Measurements from ENCODE around the gene SRRM1.

SRRM1 gene

GRCh38 chr1:24656046-24656445 is 12.9 kb downstream of the SRRM1 start:
- Histone ChIP-seq H3K27me3 (no peaks in the 10 kb centered on the region), H3K9me3 (no peaks in the 10 kb centered on the region), H3K4me3 (ENCODE audit: low read depth in 1 of 2, low read length in 1 of 2) (no peak overlapping the region), H3K36me3 (peaks cover 100% of the 10 kb centered on the region), H3K4me1 (ENCODE audit: control insufficient read depth in 1 of 2, insufficient read depth in 1 of 2, low read depth in 1 of 2, low read length in 1 of 2) (no peaks in the 10 kb centered on the region), H3K27ac (no peak overlapping the region)
- TF ChIP-seq, protein P1, sequence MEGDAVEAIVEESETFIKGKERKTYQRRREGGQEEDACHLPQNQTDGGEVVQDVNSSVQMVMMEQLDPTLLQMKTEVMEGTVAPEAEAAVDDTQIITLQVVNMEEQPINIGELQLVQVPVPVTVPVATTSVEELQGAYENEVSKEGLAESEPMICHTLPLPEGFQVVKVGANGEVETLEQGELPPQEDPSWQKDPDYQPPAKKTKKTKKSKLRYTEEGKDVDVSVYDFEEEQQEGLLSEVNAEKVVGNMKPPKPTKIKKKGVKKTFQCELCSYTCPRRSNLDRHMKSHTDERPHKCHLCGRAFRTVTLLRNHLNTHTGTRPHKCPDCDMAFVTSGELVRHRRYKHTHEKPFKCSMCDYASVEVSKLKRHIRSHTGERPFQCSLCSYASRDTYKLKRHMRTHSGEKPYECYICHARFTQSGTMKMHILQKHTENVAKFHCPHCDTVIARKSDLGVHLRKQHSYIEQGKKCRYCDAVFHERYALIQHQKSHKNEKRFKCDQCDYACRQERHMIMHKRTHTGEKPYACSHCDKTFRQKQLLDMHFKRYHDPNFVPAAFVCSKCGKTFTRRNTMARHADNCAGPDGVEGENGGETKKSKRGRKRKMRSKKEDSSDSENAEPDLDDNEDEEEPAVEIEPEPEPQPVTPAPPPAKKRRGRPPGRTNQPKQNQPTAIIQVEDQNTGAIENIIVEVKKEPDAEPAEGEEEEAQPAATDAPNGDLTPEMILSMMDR (IDR thresholded peaks at IDR 0.05): no peak

GRCh38 chr1:24657781-24658180 is 14.7 kb downstream of the SRRM1 start:
- Histone ChIP-seq H3K36me3 (peaks cover 100% of the 10 kb centered on the region), H3K4me3 (ENCODE audit: low read depth in 1 of 2, low read length in 1 of 2) (no peak overlapping the region), H3K9me3 (no peaks in the 10 kb centered on the region), H3K4me1 (ENCODE audit: control insufficient read depth in 1 of 2, insufficient read depth in 1 of 2, low read depth in 1 of 2, low read length in 1 of 2) (no peaks in the 10 kb centered on the region), H3K27ac (no peak overlapping the region), H3K27me3 (no peaks in the 10 kb centered on the region)
- TF ChIP-seq, protein P1 (IDR thresholded peaks at IDR 0.05): no peak

GRCh38 chr1:24659166-24659904 is 16.2 kb downstream of the SRRM1 start:
- Histone ChIP-seq H3K4me3 (ENCODE audit: low read depth in 1 of 2, low read length in 1 of 2) (no peak overlapping the region), H3K36me3 (peaks cover 99% of the 10 kb centered on the region), H3K4me1 (ENCODE audit: control insufficient read depth in 1 of 2, insufficient read depth in 1 of 2, low read depth in 1 of 2, low read length in 1 of 2) (no peaks in the 10 kb centered on the region), H3K27ac (no peak overlapping the region), H3K27me3 (no peaks in the 10 kb centered on the region), H3K9me3 (no peaks in the 10 kb centered on the region)
- TF ChIP-seq, protein P1 (IDR thresholded peaks at IDR 0.05): no peak

DNA sequence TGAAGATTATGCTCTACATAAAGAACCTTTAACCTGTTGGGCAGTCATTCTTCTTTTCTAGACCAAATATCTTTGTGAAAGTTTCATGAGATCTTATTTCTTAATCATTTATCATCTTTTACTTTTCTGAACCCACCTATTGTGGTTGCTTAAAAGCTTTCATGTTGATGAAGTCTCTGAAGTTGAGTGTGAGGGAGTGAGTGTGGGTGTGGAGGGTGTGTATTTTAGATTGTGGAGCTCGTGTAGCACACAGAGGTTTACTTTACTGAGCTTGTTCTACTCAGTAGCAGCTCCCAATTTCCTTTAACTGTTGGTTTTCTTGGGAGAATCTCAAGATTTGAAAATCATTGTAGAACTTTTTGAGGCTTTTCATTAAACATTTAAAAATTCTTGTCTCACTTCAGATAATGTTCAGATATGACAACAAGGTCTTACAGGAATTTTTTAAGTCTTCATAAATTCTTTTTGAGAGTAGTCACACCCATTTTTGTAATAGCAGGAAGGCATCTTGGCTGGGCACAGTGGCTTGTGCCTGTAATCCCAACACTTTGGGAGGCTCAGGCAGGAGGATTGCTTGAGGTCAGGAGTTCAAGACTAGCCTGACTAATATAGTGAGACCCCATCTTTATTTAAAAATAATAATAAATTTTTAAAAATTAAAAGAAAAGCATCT is 17.0 kb downstream of the SRRM1 start:
- H3K36me3 ChIP-seq: peaks cover 99% of the 10 kb centered on the region
- no peak overlapping the region for H3K27ac ChIP-seq
- no peak overlapping the region for H3K4me3 ChIP-seq (ENCODE audit: low read depth in 1 of 2, low read length in 1 of 2)
- H3K9me3 ChIP-seq: no peaks in the 10 kb centered on the region
- H3K27me3 ChIP-seq: no peaks in the 10 kb centered on the region
- TF ChIP-seq, protein P1 (IDR thresholded peaks at IDR 0.05): no peak
- no peaks in the 10 kb centered on the region for H3K4me1 ChIP-seq (ENCODE audit: control insufficient read depth in 1 of 2, insufficient read depth in 1 of 2, low read depth in 1 of 2, low read length in 1 of 2)

DNA sequence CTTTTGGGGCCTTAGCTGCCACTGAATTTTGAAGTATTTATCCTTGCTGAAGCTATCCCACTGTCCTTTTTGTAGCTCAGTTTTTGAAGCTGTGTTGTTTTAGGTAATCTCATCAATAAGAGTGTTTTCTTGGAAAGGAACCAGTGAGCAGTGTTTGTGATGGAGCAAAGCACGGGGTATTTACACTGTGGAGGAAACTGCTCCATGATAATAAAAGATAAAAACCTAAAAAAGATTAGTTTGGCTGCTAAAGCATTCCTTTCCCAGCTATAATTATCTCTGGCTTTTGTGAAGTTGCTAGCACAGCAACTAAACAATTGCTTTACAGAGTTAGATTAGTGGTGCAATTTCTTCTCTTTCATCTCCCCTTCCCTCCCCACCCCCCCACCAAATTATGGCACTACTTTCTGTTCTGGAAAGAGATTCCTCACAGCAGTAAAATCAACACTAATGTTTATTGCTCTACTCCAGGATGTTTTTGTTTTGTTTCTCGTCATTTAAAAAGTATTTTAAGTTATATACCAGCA is 21.5 kb downstream of the SRRM1 start:
- H3K4me3 ChIP-seq (ENCODE audit: low read depth in 1 of 2, low read length in 1 of 2): no peak overlapping the region
- peaks cover 99% of the 10 kb centered on the region for H3K36me3 ChIP-seq
- no peaks in the 10 kb centered on the region for H3K4me1 ChIP-seq (ENCODE audit: control insufficient read depth in 1 of 2, insufficient read depth in 1 of 2, low read depth in 1 of 2, low read length in 1 of 2)

More for the DNA sequence above, 21.5 kb downstream of the SRRM1 start:
- Histone ChIP-seq H3K27me3 (no peaks in the 10 kb centered on the region), H3K9me3 (no peaks in the 10 kb centered on the region), H3K27ac (no peak overlapping the region)
- TF ChIP-seq, protein P1 (IDR thresholded peaks at IDR 0.05): no peak

Data from neutrophil (primary cell).